GM18499 (cell line): ENCODE measurements around the gene CC2D1B.
"Not testable (repeated sequence)": the region's sequence is repeated elsewhere in the genome, so short reads cannot be mapped to it uniquely, and the experiment has no call there.

Experiments used
- ATAC-seq: cut with Tn5 transposase; IDR thresholded peaks from one replicate; pipeline ENCODE4 v1.9.1; 2021; ENCODE audit warnings: moderate number of reproducible peaks; ENCODE audit not compliant: insufficient read depth, unreplicated experiment

CC2D1B gene

GRCh38 chr1:52365746-52366516, at the start of gene CC2D1B:
TSS of gene CC2D1B (minus strand) at chr1:52366205. CDS start at chr1:52364620, 1,585 bp downstream.
- ATAC-seq = peak; percentile 66

GRCh38 chr1:52414942-52415341, 48.9 kb upstream of the CC2D1B start:
- no peak for ATAC-seq

- ATAC-seq = no peak
Observed at GRCh38 chr1:52413410-52413989, 47.5 kb upstream of the CC2D1B start.

- ATAC-seq = no peak
Observed at GRCh38 chr1:52404975-52405338, 39.0 kb upstream of the CC2D1B start.

GRCh38 chr1:52404116-52404974, 38.3 kb upstream of the CC2D1B start, which contains the start of the genes ORC1 and PRPF38A:
TSS of gene ORC1 (minus strand) at chr1:52404423. CDS start at chr1:52402223, 2,200 bp downstream.
TSS of gene PRPF38A (plus strand) at chr1:52404602. CDS start at chr1:52404750, 148 bp downstream.
- ATAC-seq = peak; percentile 66

GRCh38 chr1:52403566-52404115, 37.6 kb upstream of the CC2D1B start:
- ATAC-seq = peak; percentile 21

- no peak for ATAC-seq
Observed at GRCh38 chr1:52402860-52403240, 36.8 kb upstream of the CC2D1B start.

GRCh38 chr1:52400131-52400530, 34.1 kb upstream of the CC2D1B start:
- no peak for ATAC-seq

- no peak for ATAC-seq
Observed at GRCh38 chr1:52399629-52400028, 33.6 kb upstream of the CC2D1B start.

GRCh38 chr1:52393174-52393573, 27.2 kb upstream of the CC2D1B start:
- ATAC-seq = no peak

- ATAC-seq = no peak
Observed at GRCh38 chr1:52386458-52386857, 20.5 kb upstream of the CC2D1B start.

- no peak for ATAC-seq
Observed at GRCh38 chr1:52385376-52385775, 19.4 kb upstream of the CC2D1B start.

- ATAC-seq = not testable (repeated sequence)
Observed at GRCh38 chr1:52369851-52370250, 3.8 kb upstream of the CC2D1B start.

GRCh38 chr1:52368383-52369172, 2.6 kb upstream of the CC2D1B start:
- ATAC-seq = no peak

- no peak for ATAC-seq
Observed at GRCh38 chr1:52367272-52367671, 1.3 kb upstream of the CC2D1B start.

- ATAC-seq = no peak
Observed at GRCh38 chr1:52366517-52366827, 467 bp upstream of the CC2D1B start.

GRCh38 chr1:52365071-52365745, 797 bp downstream of the CC2D1B start:
- no peak for ATAC-seq

GRCh38 chr1:52364235-52364839, 1.7 kb downstream of the CC2D1B start:
- ATAC-seq = no peak

GRCh38 chr1:52360595-52360968, 5.4 kb downstream of the CC2D1B start:
- ATAC-seq = no peak
